ENCODE measurements around the gene GNAL. TPM values are rescaled to one million over a fixed set of nuclear protein-coding genes. Genes with fewer than 3 reads are reported as not detected.

The GNAL gene
- total and polyA plus RNA-seq, 4 donors, result 0.15 to 0.92 (median 0.72) TPM

DNA sequence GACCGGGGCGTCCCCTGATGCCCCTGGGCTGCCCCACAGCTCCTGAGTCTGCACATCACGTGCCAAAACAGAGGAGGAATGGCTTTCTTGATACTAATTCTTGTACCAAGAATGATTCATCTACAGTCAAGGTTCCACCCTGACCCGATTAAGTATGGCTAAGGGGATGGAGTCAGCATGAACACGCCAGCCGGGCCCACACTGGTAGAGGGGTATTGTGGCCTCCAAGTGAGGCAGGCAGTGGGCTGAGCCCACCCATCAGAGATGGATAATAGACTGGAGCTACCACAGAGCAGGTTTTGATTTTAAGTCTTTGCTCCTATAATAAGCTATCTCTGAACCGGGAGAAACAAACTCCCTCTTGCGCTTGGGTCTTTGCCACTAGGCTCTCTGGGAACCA is 17.9 kb upstream of the GNAL start:
- H3K9me3 ChIP-seq (ENCODE audit: control insufficient read depth in 4 of 4, low read length in 3 of 4), result no peaks in the 10 kb centered on the region
- H3K4me3 ChIP-seq (ENCODE audit: low read depth in 1 of 3, low read length in 3 of 3), result no peak overlapping the region
- no peak overlapping the region for H3K27ac ChIP-seq (ENCODE audit: low read depth in 1 of 2, low read length in 2 of 2)
- H3K27me3 ChIP-seq (ENCODE audit: control insufficient read depth in 4 of 4, insufficient read depth in 4 of 4, low read length in 3 of 4), result peaks cover 0 to 2% (median 0%) of the 10 kb centered on the region in 4 donors
- H3K4me1 ChIP-seq (ENCODE audit: control insufficient read depth in 4 of 4, insufficient read depth in 4 of 4, low read length in 3 of 4), result no peaks in the 10 kb centered on the region
- WGBS, result 90% methylated on average over 8 of the region's 8 CpGs
- TF ChIP-seq RXRA (IDR thresholded peaks at IDR 0.05), result no peak
- peak; percentile 14 for DNase-seq (ENCODE audit: low spot score)
- H3K9ac ChIP-seq (ENCODE audit: low read depth in 1 of 2, low read length in 2 of 2), result no peak overlapping the region
- no peaks in the 10 kb centered on the region for H3K36me3 ChIP-seq (ENCODE audit: control insufficient read depth in 4 of 4, insufficient read depth in 3 of 4, low read depth in 1 of 4, low read length in 3 of 4)

DNA sequence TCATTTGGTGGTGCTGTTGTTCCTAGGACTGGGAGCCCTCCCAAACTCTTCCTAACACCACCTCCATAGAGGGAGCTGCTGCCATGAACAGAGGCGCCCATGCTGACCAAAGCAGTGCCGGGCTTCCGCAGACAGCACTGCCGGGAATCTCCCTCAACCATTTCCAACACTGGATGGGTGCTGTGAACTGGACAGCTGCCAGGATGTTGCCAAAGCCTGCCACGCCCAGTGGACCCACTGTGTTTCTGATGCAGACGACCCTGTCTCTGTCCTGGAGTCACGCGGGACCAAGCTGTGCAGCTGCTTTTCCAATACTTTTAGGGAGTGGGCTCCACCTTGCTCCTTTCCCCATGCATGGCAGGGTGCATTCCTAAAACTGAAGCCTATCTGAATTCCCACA is 16.9 kb upstream of the GNAL start:
- Histone ChIP-seq H3K4me1 (ENCODE audit: control insufficient read depth in 4 of 4, insufficient read depth in 4 of 4, low read length in 3 of 4) (no peaks in the 10 kb centered on the region), H3K27ac (ENCODE audit: low read depth in 1 of 2, low read length in 2 of 2) (no peak overlapping the region), H3K4me3 (ENCODE audit: low read depth in 1 of 3, low read length in 3 of 3) (no peak overlapping the region), H3K27me3 (ENCODE audit: control insufficient read depth in 4 of 4, insufficient read depth in 4 of 4, low read length in 3 of 4) (peaks cover 0 to 5% (median 0%) of the 10 kb centered on the region in 4 donors), H3K36me3 (ENCODE audit: control insufficient read depth in 4 of 4, insufficient read depth in 3 of 4, low read depth in 1 of 4, low read length in 3 of 4) (no peaks in the 10 kb centered on the region), H3K9me3 (ENCODE audit: control insufficient read depth in 4 of 4, low read length in 3 of 4) (no peaks in the 10 kb centered on the region), H3K9ac (ENCODE audit: low read depth in 1 of 2, low read length in 2 of 2) (no peak overlapping the region)
- DNase-seq (ENCODE audit: low spot score), result peak; percentile 14
- WGBS, result 90% methylated on average over 8 of the region's 8 CpGs
- TF ChIP-seq FOXA2 (IDR thresholded peaks at IDR 0.05), result no peak
- no peak for TF ChIP-seq HNF4G (IDR thresholded peaks at IDR 0.05)
- TF ChIP-seq, protein P1, sequence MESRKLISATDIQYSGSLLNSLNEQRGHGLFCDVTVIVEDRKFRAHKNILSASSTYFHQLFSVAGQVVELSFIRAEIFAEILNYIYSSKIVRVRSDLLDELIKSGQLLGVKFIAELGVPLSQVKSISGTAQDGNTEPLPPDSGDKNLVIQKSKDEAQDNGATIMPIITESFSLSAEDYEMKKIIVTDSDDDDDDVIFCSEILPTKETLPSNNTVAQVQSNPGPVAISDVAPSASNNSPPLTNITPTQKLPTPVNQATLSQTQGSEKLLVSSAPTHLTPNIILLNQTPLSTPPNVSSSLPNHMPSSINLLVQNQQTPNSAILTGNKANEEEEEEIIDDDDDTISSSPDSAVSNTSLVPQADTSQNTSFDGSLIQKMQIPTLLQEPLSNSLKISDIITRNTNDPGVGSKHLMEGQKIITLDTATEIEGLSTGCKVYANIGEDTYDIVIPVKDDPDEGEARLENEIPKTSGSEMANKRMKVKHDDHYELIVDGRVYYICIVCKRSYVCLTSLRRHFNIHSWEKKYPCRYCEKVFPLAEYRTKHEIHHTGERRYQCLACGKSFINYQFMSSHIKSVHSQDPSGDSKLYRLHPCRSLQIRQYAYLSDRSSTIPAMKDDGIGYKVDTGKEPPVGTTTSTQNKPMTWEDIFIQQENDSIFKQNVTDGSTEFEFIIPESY (IDR thresholded peaks at IDR 0.05), result no peak
- no peak for TF ChIP-seq HNF4A (conservative IDR thresholded peaks at IDR 0.05)
- no peak for TF ChIP-seq TAF1 (conservative IDR thresholded peaks at IDR 0.05)
- TF ChIP-seq, protein P2, sequence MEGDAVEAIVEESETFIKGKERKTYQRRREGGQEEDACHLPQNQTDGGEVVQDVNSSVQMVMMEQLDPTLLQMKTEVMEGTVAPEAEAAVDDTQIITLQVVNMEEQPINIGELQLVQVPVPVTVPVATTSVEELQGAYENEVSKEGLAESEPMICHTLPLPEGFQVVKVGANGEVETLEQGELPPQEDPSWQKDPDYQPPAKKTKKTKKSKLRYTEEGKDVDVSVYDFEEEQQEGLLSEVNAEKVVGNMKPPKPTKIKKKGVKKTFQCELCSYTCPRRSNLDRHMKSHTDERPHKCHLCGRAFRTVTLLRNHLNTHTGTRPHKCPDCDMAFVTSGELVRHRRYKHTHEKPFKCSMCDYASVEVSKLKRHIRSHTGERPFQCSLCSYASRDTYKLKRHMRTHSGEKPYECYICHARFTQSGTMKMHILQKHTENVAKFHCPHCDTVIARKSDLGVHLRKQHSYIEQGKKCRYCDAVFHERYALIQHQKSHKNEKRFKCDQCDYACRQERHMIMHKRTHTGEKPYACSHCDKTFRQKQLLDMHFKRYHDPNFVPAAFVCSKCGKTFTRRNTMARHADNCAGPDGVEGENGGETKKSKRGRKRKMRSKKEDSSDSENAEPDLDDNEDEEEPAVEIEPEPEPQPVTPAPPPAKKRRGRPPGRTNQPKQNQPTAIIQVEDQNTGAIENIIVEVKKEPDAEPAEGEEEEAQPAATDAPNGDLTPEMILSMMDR (IDR thresholded peaks at IDR 0.05; ENCODE audit: low read depth, low read length, missing input control), result no peak
- no peak for TF ChIP-seq RXRA (IDR thresholded peaks at IDR 0.05)
- no peak for TF ChIP-seq FOXA1 (IDR thresholded peaks at IDR 0.05)
- no peak for TF ChIP-seq EGR1 (IDR thresholded peaks at IDR 0.05; ENCODE audit: low read depth in 2 of 2)
- TF ChIP-seq, protein P3, sequence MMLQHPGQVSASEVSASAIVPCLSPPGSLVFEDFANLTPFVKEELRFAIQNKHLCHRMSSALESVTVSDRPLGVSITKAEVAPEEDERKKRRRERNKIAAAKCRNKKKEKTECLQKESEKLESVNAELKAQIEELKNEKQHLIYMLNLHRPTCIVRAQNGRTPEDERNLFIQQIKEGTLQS (IDR thresholded peaks at IDR 0.05), result no peak
- TF ChIP-seq, protein P4, sequence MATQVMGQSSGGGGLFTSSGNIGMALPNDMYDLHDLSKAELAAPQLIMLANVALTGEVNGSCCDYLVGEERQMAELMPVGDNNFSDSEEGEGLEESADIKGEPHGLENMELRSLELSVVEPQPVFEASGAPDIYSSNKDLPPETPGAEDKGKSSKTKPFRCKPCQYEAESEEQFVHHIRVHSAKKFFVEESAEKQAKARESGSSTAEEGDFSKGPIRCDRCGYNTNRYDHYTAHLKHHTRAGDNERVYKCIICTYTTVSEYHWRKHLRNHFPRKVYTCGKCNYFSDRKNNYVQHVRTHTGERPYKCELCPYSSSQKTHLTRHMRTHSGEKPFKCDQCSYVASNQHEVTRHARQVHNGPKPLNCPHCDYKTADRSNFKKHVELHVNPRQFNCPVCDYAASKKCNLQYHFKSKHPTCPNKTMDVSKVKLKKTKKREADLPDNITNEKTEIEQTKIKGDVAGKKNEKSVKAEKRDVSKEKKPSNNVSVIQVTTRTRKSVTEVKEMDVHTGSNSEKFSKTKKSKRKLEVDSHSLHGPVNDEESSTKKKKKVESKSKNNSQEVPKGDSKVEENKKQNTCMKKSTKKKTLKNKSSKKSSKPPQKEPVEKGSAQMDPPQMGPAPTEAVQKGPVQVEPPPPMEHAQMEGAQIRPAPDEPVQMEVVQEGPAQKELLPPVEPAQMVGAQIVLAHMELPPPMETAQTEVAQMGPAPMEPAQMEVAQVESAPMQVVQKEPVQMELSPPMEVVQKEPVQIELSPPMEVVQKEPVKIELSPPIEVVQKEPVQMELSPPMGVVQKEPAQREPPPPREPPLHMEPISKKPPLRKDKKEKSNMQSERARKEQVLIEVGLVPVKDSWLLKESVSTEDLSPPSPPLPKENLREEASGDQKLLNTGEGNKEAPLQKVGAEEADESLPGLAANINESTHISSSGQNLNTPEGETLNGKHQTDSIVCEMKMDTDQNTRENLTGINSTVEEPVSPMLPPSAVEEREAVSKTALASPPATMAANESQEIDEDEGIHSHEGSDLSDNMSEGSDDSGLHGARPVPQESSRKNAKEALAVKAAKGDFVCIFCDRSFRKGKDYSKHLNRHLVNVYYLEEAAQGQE (IDR thresholded peaks at IDR 0.05), result no peak
- no peak for TF ChIP-seq NR2F2 (IDR thresholded peaks at IDR 0.05)
- TF ChIP-seq GABPA (IDR thresholded peaks at IDR 0.05 in 1 of 2, conservative IDR thresholded peaks at IDR 0.05 in 1 of 2), result no peak

Data from liver (tissue), 9 donors.